G401.6 (cell line): ENCODE measurements around the gene NKTR.

Experiments used
- FAIRE-seq: peaks from 2 replicates; lab custom pipeline; 2012; peaks lifted over from hg19 to GRCh38; lab: Jason Lieb, UNC

The NKTR gene

DNA sequence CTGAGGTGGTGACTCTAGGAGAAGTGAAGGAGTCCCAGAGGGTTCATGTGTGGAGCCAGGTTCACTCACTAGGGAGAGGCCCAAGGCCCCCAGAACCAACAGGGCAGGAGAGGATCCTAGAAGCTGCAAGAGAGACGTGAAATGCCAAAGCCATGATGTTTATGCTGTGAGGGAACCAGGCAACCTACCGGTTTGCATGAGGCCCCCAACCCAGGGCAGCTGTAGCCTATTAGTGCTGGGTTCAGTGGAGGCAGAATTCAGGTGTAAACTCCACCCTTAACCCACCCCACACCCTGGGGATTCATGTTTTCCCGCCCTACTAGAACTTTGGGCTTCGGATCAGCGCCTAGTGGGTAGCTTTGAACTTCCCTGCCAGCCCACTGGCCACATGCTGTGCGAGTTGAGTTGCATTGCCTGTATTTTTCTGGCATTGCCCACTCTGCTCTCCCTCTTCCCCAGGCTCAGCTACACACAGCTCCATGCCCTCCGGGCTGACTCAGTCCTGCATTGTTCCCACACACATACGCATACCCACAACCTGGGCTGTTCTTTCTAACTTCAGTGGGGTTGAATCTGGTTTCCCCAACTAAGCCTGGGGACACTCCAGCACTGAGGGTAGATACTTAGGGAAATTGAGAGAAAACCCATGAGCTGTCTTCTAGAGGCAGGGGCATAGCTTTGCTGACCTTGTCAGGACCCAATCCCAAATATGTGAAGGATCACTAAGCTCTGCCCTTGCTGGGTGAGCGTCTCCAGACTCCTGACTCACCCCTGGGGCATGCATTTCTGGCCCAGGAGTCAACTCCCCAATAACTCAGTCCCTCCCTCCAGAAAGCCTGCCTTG lies 51.0 kb downstream of the NKTR start:
- FAIRE-seq = no peak

DNA sequence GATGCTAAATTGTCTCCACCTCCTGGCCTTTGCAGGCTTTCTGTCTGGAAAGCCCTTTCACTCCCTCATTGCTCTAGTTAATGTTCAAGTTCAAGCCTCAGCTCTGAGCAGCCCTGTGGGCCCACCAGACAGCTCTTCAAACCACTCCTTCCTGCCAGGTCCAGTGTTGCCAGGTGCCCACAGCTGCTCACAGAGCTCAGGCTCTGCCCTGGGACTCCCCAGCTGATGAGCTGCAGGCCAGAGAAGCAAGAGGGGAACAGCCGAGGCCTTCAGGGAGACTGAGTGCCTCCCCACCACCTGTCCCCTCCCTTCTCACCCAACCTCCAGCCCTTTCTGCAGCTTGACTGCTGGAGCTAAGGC lies 51.7 kb downstream of the NKTR start:
- no peak for FAIRE-seq

DNA sequence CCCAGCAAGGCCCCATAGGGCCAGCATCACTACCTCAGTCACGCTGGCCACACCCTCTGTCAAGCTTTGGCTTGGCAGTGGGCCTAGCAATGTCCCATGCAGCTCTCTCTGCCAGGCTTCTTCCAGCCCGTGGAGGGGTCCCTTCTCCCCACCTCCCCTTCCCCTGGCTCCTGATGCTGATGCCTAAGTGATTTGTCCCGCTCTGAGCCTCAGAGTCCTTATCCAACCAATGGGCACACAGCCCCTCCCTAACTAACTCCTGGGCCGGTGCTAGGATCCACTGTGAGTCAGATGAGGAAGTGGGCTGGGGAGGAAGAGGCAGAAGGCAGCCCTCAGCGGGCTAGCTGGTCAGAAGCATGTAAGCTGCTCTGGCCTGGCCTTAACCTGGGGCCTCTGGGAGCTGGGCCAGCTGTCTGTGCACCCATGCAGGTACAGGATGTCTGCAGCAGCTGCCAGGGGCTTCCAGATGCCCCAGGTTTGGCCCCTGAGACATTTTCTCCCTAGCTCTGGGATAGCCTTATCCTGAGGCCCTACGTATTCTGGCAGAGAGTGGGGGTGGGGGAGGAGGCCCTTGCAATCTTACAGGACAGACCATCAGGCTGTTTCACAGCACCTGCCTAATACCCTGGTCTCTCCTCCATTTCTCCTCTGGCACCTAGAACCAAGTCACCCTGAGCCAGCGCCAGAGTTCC lies 52.3 kb downstream of the NKTR start:
- FAIRE-seq = no peak

GRCh38 chr3:42653303-42653559 lies 52.7 kb downstream of the NKTR start:
- FAIRE-seq = no peak

DNA sequence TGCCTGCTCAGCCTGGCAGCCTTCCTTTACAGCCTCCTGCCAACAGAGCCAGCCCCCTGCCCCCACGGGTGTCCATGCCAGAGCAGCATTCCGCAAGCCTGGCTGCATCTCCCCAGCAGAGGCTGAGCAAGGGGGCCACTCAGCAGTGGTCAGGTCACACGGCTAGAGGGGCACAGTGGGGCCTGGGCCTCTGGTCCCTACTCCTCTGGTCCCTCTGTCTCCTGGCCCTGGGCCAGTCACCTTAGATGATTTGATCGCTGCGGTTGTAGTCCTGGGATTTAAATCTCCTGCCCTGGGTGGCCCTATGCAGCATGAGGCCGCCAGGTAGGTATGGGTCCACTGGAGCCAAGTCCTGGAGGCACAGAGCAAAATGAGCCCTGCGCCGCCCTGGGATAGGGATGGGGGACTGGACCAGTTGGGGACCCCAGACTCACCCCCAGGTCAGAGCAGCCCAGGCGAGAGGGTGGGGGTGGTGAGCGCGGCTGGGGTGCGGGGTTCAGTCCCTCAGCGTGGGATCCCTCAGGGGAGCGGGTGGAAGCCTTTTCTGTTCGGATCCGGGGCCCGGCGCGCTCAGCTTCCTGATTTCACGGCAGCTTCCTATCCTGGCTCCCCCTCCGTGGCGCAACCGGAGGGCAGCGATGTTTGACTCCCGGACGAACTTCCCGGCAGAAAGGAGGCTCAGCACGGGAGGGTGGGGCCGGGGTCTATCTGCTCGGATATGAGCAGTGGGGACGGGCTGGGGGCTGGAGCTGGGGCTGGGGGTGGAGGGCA lies 53.3 kb downstream of the NKTR start, which contains the start of gene ZBTB47:
ZBTB47 (plus strand) TSS at position 138 of the 771 bp plus-strand sequence. CDS start 4,659 bp downstream, outside the sequence.
- FAIRE-seq = no peak

DNA sequence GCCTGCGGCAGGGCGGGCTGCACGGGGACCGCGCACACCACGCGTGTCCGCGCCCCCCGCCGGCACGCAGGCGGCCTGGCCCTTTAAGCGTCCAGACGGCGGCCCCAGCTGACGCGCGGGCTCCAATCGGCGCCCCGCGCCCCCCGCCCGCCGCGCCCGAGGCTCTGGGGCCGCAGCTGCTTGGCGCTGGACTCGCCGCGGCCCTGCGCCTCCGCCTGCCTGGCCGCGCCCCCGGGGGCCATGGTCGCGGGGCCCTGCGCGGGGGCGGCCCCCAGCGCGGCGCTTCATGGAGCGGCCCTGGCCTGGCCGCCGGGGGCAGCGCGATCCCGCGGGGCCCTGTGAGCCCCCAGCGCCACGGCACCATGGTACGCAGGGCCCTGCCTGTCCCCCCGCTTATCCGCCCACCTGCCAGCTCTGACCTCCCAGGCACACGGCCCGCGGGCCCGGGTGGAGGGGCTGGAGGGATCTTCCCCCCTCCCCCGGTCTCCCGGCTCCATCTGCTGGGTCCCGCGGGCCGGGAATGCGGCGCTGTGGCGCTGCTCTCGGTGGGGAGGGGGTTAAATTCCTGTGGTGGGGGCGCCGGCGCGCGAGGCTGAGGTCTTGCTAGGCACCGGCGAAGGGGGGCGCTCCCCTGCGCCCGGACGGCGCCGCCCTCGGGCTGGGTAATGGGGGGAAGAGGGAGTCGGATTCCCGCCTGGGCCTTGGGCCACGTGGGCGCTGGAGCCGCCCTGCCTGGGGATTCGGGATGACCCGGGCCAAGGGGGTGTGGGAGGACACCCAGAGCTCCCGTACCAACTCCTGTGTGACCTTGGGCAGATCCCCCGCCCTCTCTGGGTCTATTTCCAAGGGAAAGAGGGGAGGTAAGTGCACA lies 54.1 kb downstream of the NKTR start:
- no peak for FAIRE-seq

DNA sequence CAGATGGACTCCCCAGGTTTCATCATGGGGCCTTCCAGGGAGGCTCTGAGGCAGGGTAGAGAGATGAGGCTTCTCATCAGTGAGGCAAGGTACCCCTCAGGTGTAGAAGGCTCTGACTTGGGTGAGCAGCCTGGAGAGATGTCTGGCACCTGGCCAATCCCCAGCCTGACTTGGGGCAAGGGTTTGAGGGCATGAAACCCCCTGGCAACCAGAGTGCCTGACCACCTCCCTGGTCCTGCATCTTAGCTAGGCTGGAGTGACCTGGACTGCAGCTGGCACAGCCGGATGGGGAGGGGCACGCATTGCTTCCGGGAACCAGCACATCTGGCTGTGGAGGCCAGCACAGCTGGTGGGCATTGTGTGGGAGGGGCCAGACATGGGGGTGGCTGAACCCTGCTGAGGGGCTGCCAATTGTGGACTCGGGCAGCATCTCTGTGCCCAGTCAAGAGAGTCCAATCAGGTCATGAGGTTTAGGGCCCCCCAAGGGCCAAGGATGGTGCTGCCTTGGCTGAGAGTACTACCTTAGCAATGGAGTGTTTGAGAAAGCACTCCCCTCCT lies 54.9 kb downstream of the NKTR start:
- no peak for FAIRE-seq

DNA sequence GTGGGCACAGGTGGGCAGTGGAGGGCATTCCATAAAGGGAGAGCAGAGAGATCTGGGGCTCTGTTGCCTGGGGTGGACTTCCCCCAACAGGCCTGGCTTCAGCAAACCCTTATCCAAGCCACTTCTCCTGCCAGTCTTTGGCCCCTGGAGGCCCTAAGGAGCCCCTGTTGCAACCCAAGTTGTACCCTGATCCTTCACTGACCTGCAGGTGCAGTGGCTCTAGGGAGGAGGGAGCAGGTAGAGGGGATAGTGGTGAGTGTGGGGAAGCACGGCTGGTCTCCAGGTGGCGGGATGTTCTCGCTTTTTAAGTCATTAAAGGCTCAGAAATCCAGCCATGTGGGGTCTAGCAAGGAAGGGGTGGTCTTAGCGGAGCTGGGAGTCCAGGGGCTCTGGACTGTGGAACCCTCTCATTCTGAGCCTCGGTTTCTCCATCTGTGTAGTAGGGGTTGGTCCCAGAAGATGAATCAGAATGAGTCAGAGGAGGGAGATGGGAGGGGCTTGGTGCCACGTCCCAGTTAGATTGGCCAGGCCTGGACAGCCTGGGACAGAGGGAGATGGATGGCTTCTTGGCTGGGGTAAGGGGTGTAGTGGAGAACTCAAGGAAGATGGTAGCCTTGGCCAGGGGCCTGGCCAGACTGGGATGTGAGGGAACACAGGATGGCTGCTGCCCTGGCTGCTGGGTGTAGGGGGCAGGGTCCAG lies 55.6 kb downstream of the NKTR start:
- no peak for FAIRE-seq

DNA sequence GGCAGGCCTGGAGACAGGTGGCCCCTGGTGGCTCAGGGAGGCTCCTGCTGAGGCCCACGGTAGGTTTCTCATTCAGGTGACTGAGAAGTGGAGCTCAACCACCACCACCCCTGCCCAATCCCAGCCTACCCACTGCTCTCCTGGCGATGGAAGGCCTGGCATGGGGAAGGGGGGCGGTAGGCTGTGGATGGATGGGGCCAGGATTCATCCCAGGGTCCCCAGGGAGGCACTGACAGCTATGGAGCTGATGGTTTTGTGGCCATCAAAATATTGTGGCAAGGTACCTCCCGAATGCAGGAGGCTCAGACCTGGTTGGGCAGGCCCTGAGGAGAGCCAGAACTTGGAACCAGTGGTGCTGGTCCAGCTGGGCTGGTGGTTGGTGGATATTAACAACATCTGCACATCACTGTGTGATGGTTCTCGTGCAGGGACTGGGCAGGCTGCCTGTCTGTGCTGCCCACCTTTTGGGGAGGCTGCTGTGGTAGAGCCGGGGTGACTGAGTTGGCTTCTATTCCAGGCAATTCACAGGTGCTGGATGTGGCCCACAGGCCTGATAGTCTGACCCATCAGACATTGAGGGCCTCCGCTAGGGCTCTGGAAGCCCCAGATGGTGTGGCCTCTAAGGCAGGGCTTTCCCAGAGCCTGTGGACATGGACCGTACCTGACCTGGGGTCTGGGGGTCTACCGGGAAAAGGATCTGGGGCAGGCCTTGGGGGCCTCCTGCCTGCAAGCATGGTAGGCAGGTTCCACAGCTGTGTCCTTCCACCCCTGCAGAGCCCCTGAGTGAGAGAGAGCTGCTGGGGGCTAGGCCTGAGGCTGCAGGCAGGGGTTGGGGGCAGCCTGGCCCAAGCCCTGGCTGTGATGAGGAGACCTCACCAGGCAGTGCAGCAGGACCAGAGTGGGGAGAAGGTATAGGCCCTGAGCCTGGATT lies 56.5 kb downstream of the NKTR start:
- FAIRE-seq = no peak

GRCh38 chr3:42657675-42658074 lies 57.2 kb downstream of the NKTR start:
- no peak for FAIRE-seq

DNA sequence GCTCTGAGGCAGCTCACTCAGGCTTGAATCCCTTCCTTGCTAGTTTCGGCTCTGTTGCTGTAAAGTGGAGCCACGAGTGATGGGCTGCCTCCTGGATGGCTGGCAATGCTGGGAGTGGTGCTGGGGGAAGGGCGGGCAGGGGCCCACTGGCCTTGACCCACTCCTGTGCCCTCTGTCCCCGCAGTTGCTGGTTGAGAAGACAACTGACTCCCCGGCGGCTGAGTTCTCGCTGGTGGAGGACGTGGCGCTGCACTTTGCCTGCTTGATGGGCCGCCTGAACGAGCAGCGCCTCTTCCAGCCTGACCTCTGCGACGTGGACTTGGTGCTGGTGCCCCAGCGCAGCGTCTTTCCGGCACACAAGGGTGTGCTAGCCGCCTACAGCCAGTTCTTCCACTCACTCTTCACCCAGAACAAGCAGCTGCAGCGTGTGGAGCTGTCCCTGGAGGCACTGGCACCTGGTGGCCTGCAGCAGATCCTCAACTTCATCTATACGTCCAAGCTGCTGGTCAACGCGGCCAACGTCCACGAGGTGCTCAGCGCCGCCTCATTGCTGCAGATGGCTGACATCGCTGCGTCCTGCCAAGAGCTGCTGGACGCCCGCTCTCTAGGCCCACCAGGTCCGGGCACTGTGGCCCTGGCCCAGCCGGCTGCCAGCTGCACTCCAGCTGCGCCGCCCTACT lies 57.7 kb downstream of the NKTR start:
- FAIRE-seq = no peak

DNA sequence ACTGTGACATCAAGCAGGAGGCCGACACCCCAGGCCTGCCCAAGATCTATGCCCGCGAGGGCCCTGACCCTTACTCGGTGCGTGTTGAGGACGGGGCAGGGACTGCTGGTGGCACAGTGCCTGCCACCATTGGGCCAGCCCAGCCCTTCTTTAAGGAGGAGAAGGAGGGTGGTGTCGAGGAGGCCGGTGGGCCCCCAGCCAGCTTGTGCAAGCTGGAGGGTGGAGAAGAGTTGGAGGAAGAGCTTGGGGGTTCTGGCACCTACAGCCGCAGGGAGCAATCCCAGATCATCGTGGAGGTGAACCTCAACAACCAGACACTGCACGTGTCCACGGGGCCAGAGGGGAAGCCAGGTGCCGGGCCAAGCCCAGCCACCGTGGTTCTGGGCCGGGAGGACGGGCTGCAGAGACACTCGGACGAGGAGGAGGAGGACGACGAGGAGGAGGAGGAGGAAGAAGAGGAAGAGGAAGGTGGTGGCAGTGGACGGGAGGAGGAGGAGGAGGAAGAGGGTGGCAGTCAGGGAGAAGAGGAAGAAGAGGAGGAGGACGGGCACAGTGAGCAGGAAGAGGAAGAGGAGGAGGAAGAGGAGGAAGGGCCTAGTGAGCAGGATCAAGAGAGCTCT lies 58.4 kb downstream of the NKTR start:
- FAIRE-seq = no peak

- no peak for FAIRE-seq
Observed at GRCh38 chr3:42659451-42660130, 59.1 kb downstream of the NKTR start.

DNA sequence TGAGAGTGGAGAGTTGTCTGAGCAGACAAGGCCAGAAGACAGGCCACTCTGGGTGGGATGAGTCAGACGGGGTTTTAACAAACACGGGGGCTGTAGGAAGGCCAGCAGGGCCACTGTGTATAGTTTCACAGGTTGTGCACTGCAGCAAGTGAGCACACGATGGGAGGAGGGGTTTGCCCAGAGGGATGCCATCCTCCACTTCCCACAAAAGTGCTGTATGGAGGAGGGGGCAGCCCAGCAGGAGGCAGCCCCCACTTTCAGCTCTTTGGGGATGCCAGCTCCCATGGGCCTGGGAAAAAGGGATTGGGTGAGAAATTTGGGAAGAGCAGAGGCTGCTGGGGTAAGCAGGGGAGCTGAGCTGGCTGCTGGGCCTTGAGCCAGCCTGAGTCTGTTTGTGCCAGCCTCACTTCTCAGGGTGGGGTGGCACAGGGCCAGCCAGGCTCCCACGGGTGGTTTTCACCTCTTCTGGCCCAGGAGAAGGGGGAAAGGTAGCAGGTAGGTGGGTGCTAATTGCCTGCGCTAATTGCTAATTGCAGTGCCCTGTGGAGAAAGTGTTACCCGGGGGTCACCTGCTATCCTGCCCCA lies 59.7 kb downstream of the NKTR start:
- no peak for FAIRE-seq

- FAIRE-seq = no peak
Observed at GRCh38 chr3:42660898-42661297, 60.4 kb downstream of the NKTR start.

DNA sequence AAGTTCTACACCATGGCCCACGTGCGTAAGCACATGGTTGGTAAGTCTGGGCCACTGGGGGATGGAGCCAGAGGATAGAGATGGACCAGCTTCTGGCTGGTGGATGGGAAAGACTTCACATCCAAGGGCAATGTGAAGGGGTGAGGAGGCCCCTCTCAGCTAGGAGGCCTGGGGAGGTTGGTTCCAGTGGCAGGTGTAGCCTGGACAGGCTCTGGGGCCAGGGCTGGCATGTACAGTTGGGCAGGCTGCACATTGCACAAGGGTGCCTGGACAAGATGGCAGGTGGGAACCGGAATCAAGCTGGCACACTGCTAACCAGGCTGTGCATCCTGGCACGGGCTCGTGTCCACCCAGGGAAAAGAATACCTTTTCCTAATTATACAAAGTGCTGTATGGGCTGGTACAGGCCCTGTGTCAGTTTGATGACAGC lies 61.1 kb downstream of the NKTR start:
- FAIRE-seq = no peak

DNA sequence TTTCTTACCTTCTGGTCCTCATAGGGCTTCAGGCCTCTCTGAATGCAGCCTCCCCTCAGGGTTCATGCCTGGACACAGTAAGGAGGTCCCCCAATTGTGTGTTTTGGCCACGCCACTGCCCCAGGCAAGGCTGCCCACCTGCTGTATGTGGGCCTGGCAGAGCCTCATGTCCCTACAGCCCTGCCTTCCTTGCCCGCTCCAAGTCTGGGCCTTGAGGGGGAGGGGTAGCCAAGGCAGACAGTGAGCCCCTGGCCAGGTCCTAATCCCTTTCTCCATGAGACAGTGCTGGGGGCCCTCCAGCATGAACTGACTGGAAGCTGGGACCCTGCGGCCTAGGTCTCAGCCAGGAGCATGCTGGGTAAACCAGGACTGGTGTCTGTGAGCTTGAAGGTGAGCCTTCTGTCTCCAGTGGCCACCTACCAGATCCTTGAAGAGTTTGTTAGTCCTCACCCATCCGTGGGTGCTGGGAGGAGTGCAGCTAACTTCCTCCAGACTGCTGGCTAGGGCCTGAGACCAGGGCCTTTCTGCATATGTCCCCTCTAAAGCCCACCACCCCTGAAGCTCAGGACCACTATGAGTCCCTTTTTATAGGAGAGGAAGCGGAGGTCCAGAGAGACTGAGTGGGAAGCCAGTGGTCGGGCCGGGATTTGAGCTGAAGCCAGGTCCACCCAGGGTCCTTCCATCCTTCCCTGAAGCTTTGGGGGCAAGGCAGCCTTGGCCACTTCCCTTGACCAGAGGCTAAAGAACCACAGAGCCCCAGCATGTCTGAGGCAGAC lies 61.7 kb downstream of the NKTR start:
- FAIRE-seq = no peak
